ENCODE results near the gene AOPEP.

Gene AOPEP

GRCh38 chr9:94714494-94714893 lies 12.0 kb upstream of the AOPEP start:
- no peak overlapping the region for H3K27ac ChIP-seq
- H3K4me3 ChIP-seq, result no peak overlapping the region
- no peak for TF ChIP-seq CTCF (IDR thresholded peaks at IDR 0.05)
- DNase-seq (ENCODE audit: low spot score), result no peak

- TF ChIP-seq CTCF (IDR thresholded peaks at IDR 0.05), result no peak
- Histone ChIP-seq H3K4me3 (no peak overlapping the region), H3K27ac (no peak overlapping the region)
- DNase-seq (ENCODE audit: low spot score), result no peak
Observed at GRCh38 chr9:94717761-94718160, 8.7 kb upstream of the AOPEP start.

- no peak for TF ChIP-seq CTCF (IDR thresholded peaks at IDR 0.05)
- Histone ChIP-seq H3K27ac (no peak overlapping the region), H3K4me3 (no peak overlapping the region)
- DNase-seq (ENCODE audit: low spot score), result no peak
Observed at GRCh38 chr9:94718936-94719335, 7.6 kb upstream of the AOPEP start.

- no peak for DNase-seq (ENCODE audit: low spot score)
- Histone ChIP-seq H3K27ac (no peak overlapping the region), H3K4me3 (no peak overlapping the region)
- TF ChIP-seq CTCF (IDR thresholded peaks at IDR 0.05), result no peak
Observed at GRCh38 chr9:94719878-94720277, 6.6 kb upstream of the AOPEP start.

- DNase-seq (ENCODE audit: low spot score), result no peak
- Histone ChIP-seq H3K4me3 (no peak overlapping the region), H3K27ac (no peak overlapping the region)
- no peak for TF ChIP-seq CTCF (IDR thresholded peaks at IDR 0.05)
Observed at GRCh38 chr9:94720846-94721549, 5.5 kb upstream of the AOPEP start.

- no peak overlapping the region for H3K27ac ChIP-seq
- DNase-seq (ENCODE audit: low spot score), result no peak
- TF ChIP-seq CTCF (IDR thresholded peaks at IDR 0.05), result no peak
- H3K4me3 ChIP-seq, result no peak overlapping the region
Observed at GRCh38 chr9:94721754-94722153, 4.7 kb upstream of the AOPEP start.

GRCh38 chr9:94725293-94725692 lies 1.2 kb upstream of the AOPEP start:
- no peak for TF ChIP-seq CTCF (IDR thresholded peaks at IDR 0.05)
- no peak for DNase-seq (ENCODE audit: low spot score)
- H3K27ac ChIP-seq, result no peak overlapping the region

More at GRCh38 chr9:94725293-94725692, 1.2 kb upstream of the AOPEP start:
- no peak overlapping the region for H3K4me3 ChIP-seq

Measured in coronary artery (tissue), 2 donors.